Hematopoietic multipotent progenitor cell treated with erythropoietin and hydrocortisone succinate and interleukin-3 and kit ligand, for 4 days (in vitro differentiated cells): ENCODE measurements around the gene AGT.
"Not testable (repeated sequence)": the region's sequence is repeated elsewhere in the genome, so short reads cannot be mapped to it uniquely, and the experiment has no call there.

Experiments used
- DNase-seq: peaks from one replicate; pipeline ENCODE4 v3.0.0-alpha.2; 2015

The AGT gene

DNA sequence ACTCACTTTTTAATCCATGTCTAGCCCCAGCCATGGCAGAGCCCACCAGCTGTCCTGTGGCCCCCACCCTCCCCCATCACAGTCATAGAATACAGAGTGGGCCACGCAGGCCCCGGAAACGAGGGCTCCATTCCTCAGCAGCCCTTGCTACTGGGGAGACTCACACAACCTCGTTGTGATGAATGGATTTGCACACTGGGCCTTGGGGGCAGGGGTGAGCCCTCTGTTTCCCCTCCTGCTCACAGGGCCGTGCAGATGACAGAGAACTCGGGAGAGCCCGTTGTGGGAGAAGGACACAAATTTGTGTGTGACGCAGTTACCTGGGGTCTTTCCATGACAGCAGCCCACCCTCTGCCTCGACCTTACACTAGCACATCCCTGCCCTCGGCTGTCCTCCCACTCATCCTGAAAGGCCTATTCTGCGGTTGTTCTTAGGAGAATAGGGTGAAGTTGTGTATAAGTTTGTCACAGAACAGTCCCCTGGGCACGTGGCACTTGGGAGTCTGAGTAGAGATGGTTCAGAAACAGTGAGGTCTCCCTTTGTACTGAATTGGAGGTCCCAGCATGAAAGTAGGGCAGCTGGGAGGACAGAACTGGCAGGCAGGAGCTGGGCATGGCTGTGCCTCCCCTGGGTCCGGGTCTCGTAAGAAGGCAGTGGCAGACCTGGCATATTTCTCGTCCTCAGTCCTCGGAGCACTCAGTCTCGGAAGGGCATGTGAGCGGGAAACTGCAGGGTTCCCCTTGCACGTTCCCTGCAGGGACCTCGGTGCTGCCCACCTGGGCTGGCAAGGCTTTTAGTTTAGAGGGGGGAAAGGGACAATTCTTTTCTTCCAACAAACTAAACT, 6.8 kb downstream of the AGT start:
- no peak for DNase-seq

GRCh38 chr1:230706020-230706699, 7.8 kb downstream of the AGT start:
- DNase-seq, result no peak

- no peak for DNase-seq
Observed at GRCh38 chr1:230705289-230706019, 8.5 kb downstream of the AGT start.

- no peak for DNase-seq
Observed at GRCh38 chr1:230704830-230705229, 9.1 kb downstream of the AGT start.

DNA sequence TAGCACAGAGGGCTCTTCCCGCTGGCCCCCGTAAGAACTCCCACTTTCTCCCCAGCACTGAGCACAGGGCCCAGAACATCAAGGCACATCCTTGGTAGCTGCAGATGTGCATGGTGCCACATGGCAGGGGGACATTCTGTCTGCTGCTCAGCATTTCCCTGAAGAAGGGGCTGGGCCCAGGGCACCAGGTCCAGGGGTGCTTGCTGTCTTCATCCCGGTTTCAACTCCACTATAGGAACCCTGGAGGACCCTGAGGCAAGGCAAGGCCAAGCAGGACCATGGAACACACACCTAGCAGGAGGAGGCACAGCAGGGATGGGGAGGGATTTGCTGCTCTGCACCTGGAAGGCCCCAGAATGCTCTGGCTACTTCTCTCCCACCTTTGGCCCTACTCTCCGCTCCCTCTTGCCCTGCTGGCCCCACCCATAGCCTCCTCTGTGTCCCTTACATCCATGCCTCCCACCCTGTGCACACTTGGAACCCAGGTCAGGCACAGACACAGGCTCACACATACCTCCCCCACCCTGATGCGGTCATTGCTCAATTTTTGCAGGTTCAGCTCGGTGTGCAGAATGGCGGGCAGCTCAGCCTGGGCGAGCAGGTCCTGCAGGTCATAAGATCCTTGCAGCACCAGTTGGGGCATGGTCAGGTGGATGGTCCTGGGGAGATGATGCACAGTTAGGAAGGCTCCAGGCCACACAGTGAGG, 10.1 kb downstream of the AGT start:
- no peak for DNase-seq

DNA sequence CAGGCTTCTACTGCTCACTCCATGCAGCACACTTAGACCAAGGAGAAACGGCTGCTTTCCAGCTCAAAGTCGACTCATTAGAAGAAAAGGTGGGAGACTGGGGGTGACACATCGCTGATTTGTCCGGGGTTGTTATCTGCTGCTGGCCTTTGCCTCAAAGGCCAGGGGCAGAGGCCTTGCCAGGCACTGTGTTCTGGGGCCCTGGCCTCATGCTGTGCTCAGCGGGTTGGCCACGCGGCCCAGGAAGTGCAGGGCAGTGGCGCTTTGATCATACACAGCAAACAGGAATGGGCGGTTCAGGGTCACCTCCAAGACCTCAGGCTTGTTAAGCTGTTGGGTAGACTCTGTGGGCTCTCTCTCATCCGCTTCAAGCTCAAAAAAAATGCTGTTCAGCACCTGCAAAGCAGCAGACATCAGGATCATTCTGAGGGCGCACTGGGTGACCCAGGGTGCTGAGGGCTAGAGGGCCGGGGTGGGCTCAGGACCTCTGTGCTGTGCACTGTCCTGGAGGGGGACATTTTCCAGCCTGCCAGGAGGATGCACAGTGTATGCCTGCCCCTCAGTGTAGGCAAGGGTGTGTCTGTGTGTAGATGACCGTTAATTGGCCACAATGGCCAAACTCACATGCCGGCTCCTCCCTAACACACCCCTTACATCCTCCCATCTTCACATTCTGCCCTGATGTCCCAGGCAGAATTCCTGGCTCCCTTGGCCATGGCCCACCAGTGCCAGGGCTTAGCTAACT, 10.8 kb downstream of the AGT start:
- DNase-seq, result no peak

DNA sequence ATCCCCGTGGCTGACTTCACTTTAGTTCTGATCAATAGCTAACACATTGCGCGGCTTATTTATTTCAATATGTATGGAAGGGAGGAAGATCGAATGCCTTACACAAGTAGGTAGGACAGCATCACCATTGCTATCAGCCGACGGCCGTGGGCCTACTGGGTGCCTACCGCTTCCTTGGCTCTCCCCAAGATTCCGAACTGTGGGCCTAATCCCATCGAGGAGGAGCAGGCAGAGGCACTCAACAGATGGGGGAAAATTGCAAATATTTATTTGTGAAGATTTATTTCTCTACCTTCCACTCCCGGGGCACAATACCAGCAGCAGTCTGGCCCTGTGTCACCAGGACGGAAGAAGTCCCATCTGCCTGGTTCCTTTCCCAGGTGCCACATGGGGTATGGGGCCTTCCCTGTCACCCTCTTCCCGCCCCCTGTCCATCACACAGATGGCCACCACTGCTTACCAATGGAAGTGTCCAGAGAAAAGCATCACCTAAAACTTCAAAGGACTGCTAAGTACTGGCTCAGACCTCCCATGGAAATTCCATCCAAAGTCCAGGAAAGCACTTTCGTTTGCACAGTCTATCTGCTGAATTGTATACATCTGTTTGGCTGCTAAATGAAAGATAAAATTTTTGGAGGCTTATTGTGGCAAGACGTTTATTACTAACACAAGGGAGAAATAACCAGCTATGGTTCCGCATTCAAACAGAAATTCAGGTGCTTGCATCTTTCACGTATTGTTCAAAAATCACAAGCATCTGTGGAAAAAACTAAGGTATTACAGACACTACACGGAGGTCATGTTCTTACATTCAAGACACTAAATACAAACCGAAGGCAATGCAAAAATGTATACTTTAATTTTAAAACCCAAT, 11.8 kb downstream of the AGT start:
- DNase-seq, result no peak

DNA sequence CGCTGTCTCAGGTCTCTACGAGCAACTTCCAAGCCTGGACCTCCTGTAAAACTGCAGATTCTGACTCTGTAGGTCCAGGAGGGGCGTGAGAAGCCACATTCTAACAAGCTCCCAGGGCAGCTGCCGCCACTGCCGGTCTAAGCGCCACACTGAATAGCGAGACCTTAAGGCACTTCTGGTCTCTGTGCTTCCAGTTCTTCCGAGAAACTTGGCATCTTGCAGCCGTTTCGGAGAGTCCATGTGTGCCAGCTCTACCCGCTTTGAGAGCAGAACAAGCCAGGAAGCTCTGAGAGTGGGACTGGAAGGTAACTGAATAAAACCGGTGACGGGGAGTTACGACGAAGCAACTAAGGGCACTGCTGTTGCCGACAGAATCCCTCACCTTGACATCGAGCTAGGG, 12.5 kb downstream of the AGT start:
- no peak for DNase-seq

GRCh38 chr1:230700132-230700531, 13.8 kb downstream of the AGT start:
- no peak for DNase-seq

DNA sequence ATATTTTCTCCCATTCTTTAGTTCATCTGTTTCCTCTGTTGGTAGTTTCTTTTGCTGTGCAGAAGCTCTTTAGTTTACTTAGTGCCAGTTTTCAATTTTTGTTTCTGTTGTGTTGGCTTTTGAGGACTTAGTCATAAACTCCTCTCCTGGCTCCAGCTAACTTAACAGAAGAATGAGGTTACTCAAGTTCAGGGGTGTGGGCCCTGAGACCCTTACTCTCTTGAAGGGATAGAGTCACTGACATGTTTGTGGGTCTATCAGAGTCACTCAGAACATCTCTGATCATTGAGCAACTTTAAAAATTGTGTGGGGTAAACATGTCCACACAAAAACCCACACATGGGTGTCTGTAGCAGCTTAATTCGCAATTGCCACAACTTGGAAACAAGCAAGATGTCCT, 14.2 kb downstream of the AGT start:
- no peak for DNase-seq

DNA sequence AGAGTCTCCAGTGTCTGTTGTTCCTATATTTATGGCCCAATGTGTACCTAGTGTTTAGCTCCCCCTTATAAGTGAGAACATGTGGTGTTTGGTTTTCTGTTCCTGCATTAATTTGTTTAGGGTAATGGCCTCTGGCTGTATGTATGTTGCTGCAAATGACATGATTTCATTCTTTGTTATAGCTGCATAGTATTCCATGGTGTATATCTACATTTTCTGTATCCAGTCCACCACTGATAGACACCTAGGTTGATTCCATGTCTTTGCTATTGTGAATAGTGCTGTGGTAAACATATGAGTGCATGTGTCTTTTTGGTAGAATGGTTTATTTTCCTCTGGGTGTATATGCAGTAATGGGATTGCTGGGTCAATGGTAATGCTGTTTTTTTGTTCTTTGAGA, 15.0 kb downstream of the AGT start:
- not testable (repeated sequence) for DNase-seq

GRCh38 chr1:230698130-230698529, 15.8 kb downstream of the AGT start:
- no peak for DNase-seq

DNA sequence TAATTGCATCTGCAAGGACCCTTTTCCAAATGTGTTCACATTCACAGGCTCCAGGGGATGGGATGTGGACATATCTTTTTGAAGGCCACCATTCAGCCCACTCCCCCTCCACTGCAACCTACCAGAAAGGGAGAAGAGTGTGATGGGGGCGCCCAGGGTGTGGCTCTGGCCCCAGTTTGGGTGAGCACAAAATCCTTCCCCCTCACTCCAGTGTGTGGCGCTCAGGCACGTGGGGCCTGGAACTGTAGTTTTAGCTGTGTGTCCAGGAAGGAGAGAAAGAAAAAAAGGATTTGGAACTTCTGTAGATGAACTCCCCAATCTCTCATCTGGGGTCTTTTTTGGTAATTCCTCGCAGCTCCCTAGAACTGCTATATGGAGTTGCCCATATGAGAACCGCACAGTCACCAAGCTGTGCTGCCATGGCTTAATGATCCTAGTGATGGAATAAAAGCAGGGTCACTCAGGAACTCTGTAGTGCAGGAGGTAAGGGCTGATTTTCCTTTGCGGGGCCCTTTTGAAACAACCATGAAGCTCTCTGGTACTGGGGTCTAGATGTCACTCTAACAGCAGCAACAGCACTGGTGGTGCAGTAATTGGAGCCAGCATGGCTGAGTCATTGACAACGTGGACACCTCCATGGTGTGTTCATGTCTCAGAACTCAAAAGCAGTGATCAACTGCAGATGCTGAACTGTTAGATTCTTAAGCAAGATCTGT, 17.0 kb downstream of the AGT start:
- no peak for DNase-seq

GRCh38 chr1:230696218-230696617, 17.7 kb downstream of the AGT start:
- DNase-seq, result no peak

DNA sequence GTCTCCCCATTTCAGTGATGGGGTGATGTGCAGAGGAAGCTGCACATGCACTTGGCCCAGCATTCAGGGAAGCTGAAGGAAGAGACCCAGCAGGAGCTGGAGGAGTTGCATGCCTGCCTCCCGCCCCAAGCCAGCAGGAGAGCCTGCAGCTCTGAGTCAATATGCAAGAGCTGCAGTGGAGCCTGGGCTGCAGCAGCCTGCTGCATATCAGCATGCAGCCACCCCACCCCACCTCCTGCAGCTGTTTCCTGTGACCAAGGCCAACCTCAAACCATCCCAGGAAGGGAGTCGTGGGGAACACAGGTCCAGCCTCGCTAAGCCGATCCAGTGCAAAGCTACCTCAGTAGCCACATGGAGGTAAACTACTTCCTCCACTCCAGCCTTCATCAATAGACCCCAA, 18.9 kb downstream of the AGT start:
- no peak for DNase-seq

DNA sequence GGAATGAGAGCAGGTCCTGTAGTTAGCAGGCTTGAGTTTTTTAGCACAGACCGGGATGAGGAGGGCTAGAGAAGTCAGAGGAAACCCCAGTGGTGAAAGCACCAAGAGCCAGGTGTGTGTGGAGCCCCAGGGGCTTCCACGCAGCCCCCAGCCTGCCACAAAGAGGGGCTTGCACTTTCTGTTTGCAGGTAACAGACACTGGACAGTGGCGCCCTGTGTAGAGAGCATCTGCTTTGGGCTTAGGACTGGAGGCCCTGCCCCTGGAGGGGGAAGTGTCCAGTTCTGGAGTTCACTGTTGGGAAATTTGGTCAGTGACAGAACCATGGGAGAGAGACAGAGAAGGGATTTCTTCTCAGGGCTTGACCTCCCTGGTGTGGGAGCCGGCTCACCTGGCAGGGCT, 19.5 kb downstream of the AGT start:
- no peak for DNase-seq

DNA sequence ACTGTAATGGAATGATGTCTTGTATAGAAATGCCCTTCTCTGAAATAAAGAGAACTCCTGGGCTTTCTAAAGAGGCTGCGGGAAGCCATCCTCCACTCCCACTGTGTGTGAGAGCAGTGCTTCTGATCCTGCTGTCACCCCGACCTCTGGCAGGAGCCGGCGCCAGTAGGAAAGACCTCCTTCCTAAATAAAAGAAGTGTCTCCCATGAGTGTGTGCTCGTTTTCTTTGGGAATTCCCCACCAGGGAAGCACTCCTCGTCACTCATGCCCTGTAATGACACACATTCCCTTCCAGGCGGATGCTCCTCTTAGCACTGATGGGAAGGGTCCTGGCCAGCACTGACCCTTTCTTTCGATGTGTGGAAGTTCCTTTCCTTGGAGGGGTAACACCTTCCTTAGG, 20.1 kb downstream of the AGT start:
- DNase-seq, result no peak

DNA sequence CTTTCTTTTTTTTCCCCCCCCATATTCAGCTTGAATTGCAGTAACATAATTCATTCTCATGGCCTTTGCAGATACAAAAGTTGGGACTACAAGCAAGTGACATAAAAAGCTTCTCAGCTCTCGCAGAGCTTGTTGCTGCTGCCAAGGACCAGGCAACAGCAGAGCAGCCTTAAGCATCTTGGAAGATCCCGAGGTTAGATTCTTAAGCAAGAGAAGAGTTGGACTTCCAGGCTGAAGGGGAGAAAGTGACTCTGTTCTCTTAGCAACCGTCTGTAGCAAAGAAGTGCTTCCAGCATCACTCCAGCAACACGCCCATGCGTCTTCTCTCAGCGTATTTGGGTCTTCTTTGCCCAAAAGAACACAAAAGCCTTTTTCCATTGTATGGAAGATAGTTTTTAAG, 20.7 kb downstream of the AGT start:
- DNase-seq, result no peak

DNA sequence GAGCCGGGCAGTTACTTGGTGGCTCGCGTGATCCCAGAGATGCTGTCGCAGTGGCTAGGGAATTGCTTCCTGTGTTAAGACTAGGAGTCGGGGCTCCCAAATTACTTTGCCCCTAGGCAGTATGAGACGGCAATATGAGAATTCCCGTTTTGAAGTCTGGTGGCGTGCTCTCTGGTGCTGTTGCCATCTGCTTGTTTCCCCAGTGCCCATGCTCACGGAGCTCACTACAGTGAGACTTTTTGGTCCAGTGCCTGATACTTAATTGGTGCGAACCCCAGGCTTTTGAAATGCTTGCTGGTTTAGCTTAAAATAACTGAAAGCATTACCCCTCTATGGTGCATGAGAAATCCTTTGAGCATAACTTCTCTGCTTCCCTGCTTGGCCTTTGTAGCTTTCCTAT, 22.3 kb downstream of the AGT start:
- DNase-seq, result no peak

GRCh38 chr1:230690101-230690500, 23.8 kb downstream of the AGT start:
- DNase-seq, result no peak

DNA sequence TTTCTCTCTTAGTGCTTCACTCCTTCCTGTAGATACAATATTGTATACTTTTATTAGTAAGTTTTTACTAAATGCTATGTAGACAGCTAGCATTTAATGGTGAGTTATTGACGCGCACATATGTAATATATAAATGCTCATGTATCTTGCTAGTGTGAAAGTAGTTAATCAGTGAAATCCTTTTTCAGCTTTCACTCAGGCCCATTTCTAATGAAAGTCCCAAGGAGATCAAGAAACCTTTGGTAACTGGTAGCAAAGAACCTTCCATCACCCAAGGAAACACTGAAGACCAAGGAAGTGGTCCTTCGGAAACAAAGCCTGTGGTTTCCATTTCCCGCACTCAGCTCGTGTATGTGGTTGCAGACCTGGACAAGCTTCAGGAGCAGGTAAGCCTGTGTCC, 27.2 kb downstream of the AGT start:
- DNase-seq, result no peak
